ENCODE data around the gene ICAM1. TPM values are rescaled to one million over a fixed set of nuclear protein-coding genes. Genes with fewer than 3 reads are reported as not detected.
A peak's percentile ranks its signal among the peaks of the same experiment; 100 is the strongest.

Gene ICAM1
- total RNA-seq, 2 donors from 2014 or later = 8.9 to 25.1 TPM

- Histone ChIP-seq H3K27ac (no peak within 1 kb of the TSS), H3K4me1 (replicated peaks) (peaks cover 2% of the 10 kb centered on the region), H3K4me3 (no peak within 1 kb of the TSS), H3K36me3 (no peaks in the 10 kb centered on the region), H3K9me3 (no peaks in the 10 kb centered on the region), H3K27me3 (replicated peaks; ENCODE audit: insufficient read depth) (peaks cover 25% of the 10 kb centered on the region)
- TF ChIP-seq POLR2AphosphoS5 (IDR thresholded peaks at IDR 0.05) = no peak
- TF ChIP-seq POLR2A (IDR thresholded peaks at IDR 0.05) = no peak
- DNase-seq (ENCODE audit: low spot score) = no peak
- WGBS = 27% methylated on average over 54 of the region's 59 CpGs
- intact Hi-C loops (cut with DNase I) = no loop called here
Observed at GRCh38 chr19:10286803-10287737, 16.1 kb downstream of the ICAM1 start, which contains the start of gene ICAM4. Gene ICAM4 (plus strand): TSS chr19:10286955. CDS start chr19:10287013, 58 bp downstream.

- no peak overlapping the region for H3K27ac ChIP-seq
- no peaks in the 10 kb centered on the region for H3K36me3 ChIP-seq
- H3K27me3 ChIP-seq (replicated peaks; ENCODE audit: insufficient read depth) = peaks cover 40% of the 10 kb centered on the region
- 7% methylated on average over 23 of the region's 23 CpGs for WGBS
- intact Hi-C loops (cut with DNase I) = no loop called here
- peak overlapping the region; percentile 5 to 17 for H3K4me3 ChIP-seq
- no peaks in the 10 kb centered on the region for H3K9me3 ChIP-seq
- H3K4me1 ChIP-seq (replicated peaks) = peaks cover 2% of the 10 kb centered on the region
- no peak for DNase-seq (ENCODE audit: low spot score)
- TF ChIP-seq POLR2A (IDR thresholded peaks at IDR 0.05) (no peak), POLR2AphosphoS5 (IDR thresholded peaks at IDR 0.05) (no peak), CTCF (IDR thresholded peaks at IDR 0.05) (no peak)
Observed at GRCh38 chr19:10288662-10289166, 17.8 kb downstream of the ICAM1 start.

GRCh38 chr19:10289167-10289835 is 18.4 kb downstream of the ICAM1 start:
- under 1% methylated on average over 50 of the region's 50 CpGs for WGBS
- Histone ChIP-seq H3K9me3 (no peaks in the 10 kb centered on the region), H3K36me3 (no peaks in the 10 kb centered on the region), H3K4me1 (replicated peaks) (peaks cover 2% of the 10 kb centered on the region), H3K4me3 (peak overlapping the region; percentile 5 to 17), H3K27ac (no peak overlapping the region), H3K27me3 (replicated peaks; ENCODE audit: insufficient read depth) (peaks cover 45% of the 10 kb centered on the region)
- DNase-seq (ENCODE audit: low spot score) = no peak
- intact Hi-C loops (cut with DNase I) = no loop called here
- no peak for TF ChIP-seq POLR2AphosphoS5 (IDR thresholded peaks at IDR 0.05)
- TF ChIP-seq CTCF (IDR thresholded peaks at IDR 0.05) = no peak
- no peak for TF ChIP-seq POLR2A (IDR thresholded peaks at IDR 0.05)

- no peak for TF ChIP-seq CTCF (IDR thresholded peaks at IDR 0.05)
- TF ChIP-seq POLR2A (IDR thresholded peaks at IDR 0.05) = no peak
- TF ChIP-seq POLR2AphosphoS5 (IDR thresholded peaks at IDR 0.05) = no peak
- Histone ChIP-seq H3K4me3 (peak within 1 kb of the TSS; percentile 5 to 17), H3K27me3 (replicated peaks; ENCODE audit: insufficient read depth) (peaks cover 51% of the 10 kb centered on the region), H3K27ac (no peak within 1 kb of the TSS), H3K36me3 (no peaks in the 10 kb centered on the region), H3K4me1 (replicated peaks) (peaks cover 2% of the 10 kb centered on the region), H3K9me3 (no peaks in the 10 kb centered on the region)
- no peak for DNase-seq (ENCODE audit: low spot score)
- WGBS = 3% methylated on average over 14 of the region's 45 CpGs
- intact Hi-C loops (cut with DNase I) = no loop called here
Observed at GRCh38 chr19:10289836-10290356, 19.0 kb downstream of the ICAM1 start, which contains the start of gene ICAM5. Gene ICAM5 (plus strand): TSS chr19:10289952. CDS start chr19:10290044, 92 bp downstream.

DNA sequence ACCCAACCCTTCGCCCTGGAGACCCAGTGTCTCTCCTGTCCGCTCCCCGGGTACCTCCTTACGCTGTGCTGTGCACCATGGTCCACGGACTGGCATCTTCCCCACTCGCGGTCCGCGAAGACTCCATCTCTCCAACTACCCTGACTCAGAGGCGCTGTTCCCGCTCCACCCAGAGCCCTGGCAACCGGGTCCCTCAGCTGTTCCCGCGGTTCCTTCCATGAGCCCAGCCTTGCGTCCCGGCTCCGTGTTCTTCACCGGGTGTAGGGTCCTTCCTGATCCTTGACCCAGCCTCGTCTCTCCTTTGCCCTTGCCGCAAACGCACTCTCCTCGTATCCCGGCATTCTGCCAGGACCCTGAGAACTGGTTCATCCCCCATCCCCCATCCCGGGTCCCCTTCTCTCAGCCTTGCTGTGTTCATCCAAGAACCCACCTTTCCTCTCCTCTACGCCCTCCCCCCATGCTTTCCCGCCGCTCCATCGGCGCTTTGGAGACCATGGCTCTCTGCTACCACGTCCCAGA is 19.5 kb downstream of the ICAM1 start:
- intact Hi-C loops (cut with DNase I) = no loop called here
- no peak overlapping the region for H3K27ac ChIP-seq
- TF ChIP-seq POLR2AphosphoS5 (IDR thresholded peaks at IDR 0.05) = no peak
- no peak for TF ChIP-seq POLR2A (IDR thresholded peaks at IDR 0.05)
- TF ChIP-seq CTCF (IDR thresholded peaks at IDR 0.05) = no peak
- no peak for DNase-seq (ENCODE audit: low spot score)
- H3K9me3 ChIP-seq = no peaks in the 10 kb centered on the region
- peaks cover 4% of the 10 kb centered on the region for H3K4me1 ChIP-seq (replicated peaks)
- H3K27me3 ChIP-seq (replicated peaks; ENCODE audit: insufficient read depth) = peaks cover 57% of the 10 kb centered on the region
- no peaks in the 10 kb centered on the region for H3K36me3 ChIP-seq
- WGBS = 2% methylated on average over 30 of the region's 30 CpGs
- no peak overlapping the region for H3K4me3 ChIP-seq

All from prostate gland (tissue), 2 donors.